Osteoblast (primary cell): Measurements from ENCODE around the gene PTPRE. TPM values are rescaled to one million over a fixed set of nuclear protein-coding genes. Genes with fewer than 3 reads are reported as not detected.

ENCODE experiments used
- DNase-seq: peaks from one replicate; pipeline ENCODE4 v3.0.0; 2011; ENCODE audit warnings: low spot score, mixed read lengths; ENCODE audit not compliant: insufficient read length; ENCODE audit errors: missing footprints
- H2AFZ ChIP-seq: 2 replicates; pipeline ENCODE4 v1.6.0; 2011; ENCODE audit warnings: mild to moderate bottlenecking, low read length
- H3K27ac ChIP-seq: 2 replicates; pipeline ENCODE4 v1.5.1; 2011; ENCODE audit warnings: mild to moderate bottlenecking, low read depth, low read length, moderate library complexity
- H3K27me3 ChIP-seq: 2 replicates; pipeline ENCODE4 v1.6.0; 2012; ENCODE audit warnings: mild to moderate bottlenecking, control low read depth, inconsistent platforms, low read length, moderate library complexity; ENCODE audit not compliant: insufficient read depth
- H3K36me3 ChIP-seq: 2 replicates; pipeline ENCODE4 v1.5.1; 2011; ENCODE audit warnings: mild to moderate bottlenecking, low read length, control low read depth, moderate library complexity; ENCODE audit not compliant: insufficient read depth
- H3K4me1 ChIP-seq: 2 replicates; pipeline ENCODE4 v1.5.1; 2011; ENCODE audit warnings: mild to moderate bottlenecking, low read length, control low read depth, moderate library complexity; ENCODE audit not compliant: insufficient read depth
- H3K4me2 ChIP-seq: 2 replicates; pipeline ENCODE4 v1.6.0; 2011; ENCODE audit warnings: mild to moderate bottlenecking, low read length; ENCODE audit not compliant: insufficient read depth
- H3K4me3 ChIP-seq: fragments of 200-600 bp; sonication (generic); 3 replicates; pipeline ENCODE4 v1.5.1; 2012; ENCODE audit warnings: mild to moderate bottlenecking, low read length, inconsistent platforms; ENCODE audit not compliant: insufficient read depth
- H3K79me2 ChIP-seq: 2 replicates; pipeline ENCODE4 v1.6.0; 2012; ENCODE audit warnings: mild to moderate bottlenecking, low read length, control low read depth, inconsistent platforms; ENCODE audit not compliant: insufficient read depth
- H3K9me3 ChIP-seq: 2 replicates; pipeline ENCODE4 v1.5.1; 2011; ENCODE audit warnings: low read depth, low read length, control low read depth
- H4K20me1 ChIP-seq: 2 replicates; pipeline ENCODE4 v1.6.0; 2012; ENCODE audit warnings: mild to moderate bottlenecking, low read length, control low read depth; ENCODE audit not compliant: insufficient read depth
- CTCF ChIP-seq: IDR thresholded peaks from 2 replicates; pipeline ENCODE4 v1.5.1; 2011; ENCODE audit warnings: mild to moderate bottlenecking, low read depth, low read length, moderate library complexity; ENCODE audit errors: extremely low read depth
- total RNA-seq: library from RNA; depleted of rRNA; stranded (reverse); fragments of >200 nt; gene quantifications from 2 replicates; pipeline ENCODE4 v1.2.3, GENCODE V29; 2012

The PTPRE gene
- total RNA-seq, 1 donor = 9.0 TPM

- Histone ChIP-seq H3K27me3 (no peaks in the 10 kb centered on the region), H3K36me3 (no peaks in the 10 kb centered on the region), H3K4me2 (no peak overlapping the region), H2AFZ (no peak overlapping the region), H3K9me3 (no peaks in the 10 kb centered on the region), H3K27ac (no peak overlapping the region), H3K4me3 (no peak overlapping the region), H3K79me2 (no peaks in the 10 kb centered on the region), H3K4me1 (peaks cover 17% of the 10 kb centered on the region), H4K20me1 (no peaks in the 10 kb centered on the region)
- no peak for DNase-seq
- TF ChIP-seq CTCF = no peak
Measured at GRCh38 chr10:127995939-127996338, 89.0 kb downstream of the PTPRE start.

- no peak overlapping the region for H3K27ac ChIP-seq
Measured at GRCh38 chr10:127996586-127996985, 89.7 kb downstream of the PTPRE start.

GRCh38 chr10:127997271-127997670 lies 90.4 kb downstream of the PTPRE start:
- Histone ChIP-seq H3K4me2 (no peak overlapping the region), H3K4me3 (no peak overlapping the region), H3K36me3 (no peaks in the 10 kb centered on the region), H3K27ac (no peak overlapping the region), H3K9me3 (no peaks in the 10 kb centered on the region), H3K27me3 (no peaks in the 10 kb centered on the region), H3K79me2 (no peaks in the 10 kb centered on the region), H3K4me1 (peaks cover 5% of the 10 kb centered on the region), H2AFZ (no peak overlapping the region), H4K20me1 (no peaks in the 10 kb centered on the region)
- no peak for DNase-seq
- TF ChIP-seq CTCF = no peak

More at GRCh38 chr10:127996586-127996985, 89.7 kb downstream of the PTPRE start:
- Histone ChIP-seq H3K4me1 (peaks cover 11% of the 10 kb centered on the region), H3K79me2 (no peaks in the 10 kb centered on the region), H4K20me1 (no peaks in the 10 kb centered on the region), H3K4me2 (no peak overlapping the region), H2AFZ (no peak overlapping the region), H3K27me3 (no peaks in the 10 kb centered on the region), H3K4me3 (no peak overlapping the region), H3K9me3 (no peaks in the 10 kb centered on the region), H3K36me3 (no peaks in the 10 kb centered on the region)
- TF ChIP-seq CTCF = no peak
- no peak for DNase-seq

GRCh38 chr10:127997937-127998336 lies 91.0 kb downstream of the PTPRE start:
- no peaks in the 10 kb centered on the region for H3K79me2 ChIP-seq
- no peaks in the 10 kb centered on the region for H3K27me3 ChIP-seq
- H2AFZ ChIP-seq = no peak overlapping the region
- H3K4me2 ChIP-seq = no peak overlapping the region
- H3K27ac ChIP-seq = no peak overlapping the region
- H3K4me3 ChIP-seq = no peak overlapping the region
- no peaks in the 10 kb centered on the region for H4K20me1 ChIP-seq
- no peak for DNase-seq
- H3K9me3 ChIP-seq = no peaks in the 10 kb centered on the region
- H3K4me1 ChIP-seq = peaks cover 5% of the 10 kb centered on the region
- no peak for TF ChIP-seq CTCF
- no peaks in the 10 kb centered on the region for H3K36me3 ChIP-seq
